Middle frontal gyrus (tissue), 1 donor: ENCODE data around the gene OGDH.
"Not testable (repeated sequence)": the region's sequence is repeated elsewhere in the genome, so short reads cannot be mapped to it uniquely, and the experiment has no call there.

Experiments
- DNase-seq: peaks from one replicate; pipeline ENCODE4 v3.0.0-alpha.2; 2015; ENCODE audit warnings: low spot score; ENCODE audit errors: extremely low spot score

OGDH gene

DNA sequence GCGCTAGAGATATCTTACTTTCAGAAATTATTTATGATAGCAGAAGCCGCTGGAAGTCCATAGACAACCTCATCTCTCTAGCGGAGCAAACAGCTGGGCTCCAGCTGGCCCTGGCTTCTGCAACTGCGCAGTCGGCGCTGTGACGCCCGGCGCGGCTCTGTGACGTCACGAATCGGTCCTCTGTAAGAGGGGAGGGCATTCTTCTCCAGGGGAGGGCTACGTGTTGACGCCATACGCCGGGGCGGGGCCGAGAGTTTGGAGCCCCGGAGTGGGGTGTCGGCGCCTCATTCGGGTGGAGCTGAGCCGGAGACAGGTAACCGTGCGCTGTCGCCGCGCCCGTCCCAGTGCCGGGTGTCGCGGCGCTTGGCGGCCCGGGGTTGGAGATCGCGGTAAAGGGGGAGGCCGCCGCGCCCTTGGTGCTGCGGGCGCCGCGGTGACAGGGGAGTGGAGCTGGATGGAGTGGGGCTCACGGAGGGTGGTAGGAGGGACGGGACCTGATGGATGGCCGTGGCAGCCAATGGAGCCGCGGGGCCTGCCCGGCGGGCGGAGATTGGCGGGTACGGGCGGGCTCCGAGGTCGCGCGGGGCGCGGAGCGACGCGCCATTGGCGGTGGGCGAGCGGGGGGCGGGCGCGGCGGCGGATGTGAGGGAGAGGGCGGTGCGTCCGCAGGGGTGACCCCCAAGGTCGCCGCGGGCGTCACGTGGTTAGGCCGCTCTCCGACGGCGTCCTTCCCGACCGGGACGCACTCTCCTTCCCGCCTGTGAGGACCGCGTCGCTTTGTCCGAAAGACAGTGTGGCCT lies at the start of gene OGDH:
TSS of gene OGDH (plus strand) at position 287 of the 800 bp plus-strand sequence. CDS start 17,717 bp downstream, outside the sequence.
- peak; percentile 95 for DNase-seq

DNA sequence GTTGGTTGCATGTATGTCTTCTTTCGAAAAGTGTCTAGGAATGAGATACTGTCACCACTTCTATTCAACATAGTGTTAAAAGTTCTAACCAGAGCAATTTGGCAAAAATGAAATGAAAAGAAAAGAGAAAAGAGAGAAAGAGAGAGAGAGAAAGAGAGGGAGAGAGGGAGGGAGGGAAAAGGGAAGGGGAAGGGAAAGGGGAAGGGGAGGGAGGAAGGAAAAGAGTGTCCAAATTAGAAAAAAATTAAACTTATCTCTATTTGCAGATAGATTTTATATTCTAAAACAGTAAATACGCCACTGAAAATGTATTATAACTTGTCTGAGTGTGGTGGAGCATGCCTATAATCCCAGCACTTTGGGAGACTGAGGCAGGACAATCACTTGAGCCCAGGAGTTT lies 48.9 kb upstream of the OGDH start:
- DNase-seq = no peak

DNA sequence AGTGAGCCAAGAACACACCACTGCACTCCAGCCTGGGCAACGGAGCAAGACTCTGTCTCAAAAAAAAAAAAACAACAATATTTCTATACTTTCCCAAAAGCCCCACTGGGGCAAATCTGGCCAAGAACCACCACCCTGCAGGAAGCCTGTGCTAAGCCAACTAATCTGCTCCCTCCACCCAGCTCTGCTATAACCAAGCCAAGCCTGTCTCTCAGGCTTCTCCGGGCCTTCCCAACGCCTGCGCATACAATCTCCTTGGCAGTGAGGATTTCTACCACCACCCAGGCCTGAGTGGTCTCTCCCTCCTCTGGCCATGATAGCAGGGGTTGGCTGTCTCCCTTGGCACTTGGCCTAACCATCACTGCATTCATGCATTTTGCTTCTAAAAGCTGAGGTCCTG lies 46.9 kb upstream of the OGDH start:
- DNase-seq = no peak

DNA sequence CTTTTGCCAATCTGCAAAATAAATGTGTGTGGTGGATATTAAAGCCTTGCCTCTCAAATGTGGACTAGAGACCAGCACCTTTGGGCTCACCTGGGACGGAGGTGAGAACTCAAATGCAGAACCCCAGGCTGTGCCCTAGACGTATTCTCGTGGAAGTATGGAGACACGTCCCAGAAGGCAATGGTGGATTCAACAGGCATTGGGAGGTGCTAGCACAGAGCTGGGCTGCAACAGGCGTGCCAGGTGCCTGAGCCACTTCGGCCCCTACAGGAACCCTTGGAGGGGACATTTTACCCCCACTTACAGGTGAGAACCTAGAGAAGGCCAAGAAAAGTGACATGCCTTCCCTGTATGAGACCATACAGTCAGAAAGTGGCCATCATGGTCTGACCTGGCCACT lies 44.9 kb upstream of the OGDH start:
- DNase-seq = no peak

DNA sequence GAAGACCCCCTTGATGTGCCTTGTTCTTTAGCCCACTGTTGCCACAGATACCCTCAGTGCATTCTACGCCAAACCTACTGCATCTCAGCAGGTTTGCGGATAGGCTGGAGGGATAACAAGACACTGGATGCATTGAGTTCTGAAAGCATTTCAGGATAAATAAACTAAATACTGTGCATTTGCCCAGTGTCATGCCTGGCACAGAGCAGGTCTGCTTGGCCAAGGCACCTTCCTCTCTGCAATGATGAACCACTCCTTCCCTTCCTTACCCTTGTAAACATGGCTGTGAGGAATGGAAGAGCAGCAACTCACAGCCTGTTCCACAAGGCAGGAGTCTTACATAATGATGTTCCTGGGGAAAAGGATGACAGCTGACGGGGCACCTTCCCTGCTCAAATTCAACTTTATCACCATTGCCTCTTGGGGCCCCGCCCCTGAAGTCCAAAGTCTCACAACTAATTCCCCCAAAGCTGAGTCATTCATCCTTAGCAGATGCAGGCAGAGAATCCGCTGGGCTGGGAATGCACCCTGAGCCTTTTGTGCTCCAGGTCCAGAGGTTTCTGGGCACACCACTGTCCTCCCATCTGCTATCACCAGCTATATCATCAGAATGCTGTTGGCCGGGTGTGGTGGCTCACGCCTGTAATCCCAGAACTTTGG lies 44.3 kb upstream of the OGDH start:
- no peak for DNase-seq

DNA sequence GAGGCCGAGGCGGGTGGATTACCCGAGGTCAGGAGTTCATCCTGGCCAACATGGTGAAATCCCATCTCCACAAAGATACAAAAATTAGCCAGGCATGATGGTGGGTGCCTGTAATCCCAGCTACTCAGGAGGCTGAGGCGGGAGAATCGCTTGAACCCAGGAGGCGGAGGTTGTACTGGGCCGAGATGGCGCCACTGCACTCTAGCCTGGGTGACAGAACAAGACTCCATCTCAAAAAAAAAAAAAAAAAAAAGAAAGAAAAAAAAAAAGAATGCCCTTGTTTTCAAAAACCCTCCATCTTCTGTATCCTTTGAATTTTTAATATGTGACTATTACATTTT lies 43.8 kb upstream of the OGDH start:
- not testable (repeated sequence) for DNase-seq

DNA sequence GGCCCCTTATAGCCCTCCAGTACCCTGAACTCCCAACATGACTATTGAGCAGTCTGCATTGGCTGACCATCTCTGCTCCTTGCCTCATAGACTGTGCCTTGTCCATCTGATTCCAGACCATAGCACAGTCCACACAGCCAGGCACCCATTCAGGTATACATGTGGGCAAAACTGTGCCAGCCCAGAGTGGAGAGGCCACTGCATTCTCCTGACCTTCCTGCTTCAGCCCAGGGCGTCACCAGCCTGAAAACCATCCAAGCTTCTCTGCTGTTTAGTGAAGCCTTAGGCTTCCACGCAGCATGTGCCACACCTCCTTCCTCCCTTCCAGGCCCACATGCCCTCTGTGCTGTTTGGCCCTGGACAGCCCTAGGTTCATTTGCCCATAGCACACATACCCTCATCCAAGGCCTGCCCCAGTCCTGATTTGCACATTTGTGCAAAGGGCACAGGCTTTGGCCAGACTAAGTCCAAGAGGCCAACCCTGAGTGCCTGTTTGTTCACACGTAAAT lies 43.2 kb upstream of the OGDH start:
- DNase-seq = no peak

DNA sequence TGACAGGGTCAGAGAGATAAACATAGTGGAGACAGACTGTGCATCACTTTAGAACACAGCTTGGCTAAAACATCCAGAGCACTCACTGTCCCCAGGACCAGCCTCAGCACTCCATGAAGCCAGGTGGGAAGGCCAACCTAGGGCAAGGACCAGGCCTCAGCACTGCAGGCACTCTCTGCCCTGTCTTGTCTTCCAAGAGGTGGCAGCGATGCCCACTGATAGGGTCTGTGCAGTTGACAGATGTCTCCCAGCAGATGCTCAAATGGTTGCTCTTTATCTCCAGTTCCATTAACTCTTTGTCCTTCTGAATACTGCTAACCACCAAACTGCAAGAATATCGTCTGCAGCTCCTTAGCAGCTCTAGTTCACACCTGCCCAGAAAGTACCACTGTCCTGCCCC lies 41.8 kb upstream of the OGDH start:
- no peak for DNase-seq

DNA sequence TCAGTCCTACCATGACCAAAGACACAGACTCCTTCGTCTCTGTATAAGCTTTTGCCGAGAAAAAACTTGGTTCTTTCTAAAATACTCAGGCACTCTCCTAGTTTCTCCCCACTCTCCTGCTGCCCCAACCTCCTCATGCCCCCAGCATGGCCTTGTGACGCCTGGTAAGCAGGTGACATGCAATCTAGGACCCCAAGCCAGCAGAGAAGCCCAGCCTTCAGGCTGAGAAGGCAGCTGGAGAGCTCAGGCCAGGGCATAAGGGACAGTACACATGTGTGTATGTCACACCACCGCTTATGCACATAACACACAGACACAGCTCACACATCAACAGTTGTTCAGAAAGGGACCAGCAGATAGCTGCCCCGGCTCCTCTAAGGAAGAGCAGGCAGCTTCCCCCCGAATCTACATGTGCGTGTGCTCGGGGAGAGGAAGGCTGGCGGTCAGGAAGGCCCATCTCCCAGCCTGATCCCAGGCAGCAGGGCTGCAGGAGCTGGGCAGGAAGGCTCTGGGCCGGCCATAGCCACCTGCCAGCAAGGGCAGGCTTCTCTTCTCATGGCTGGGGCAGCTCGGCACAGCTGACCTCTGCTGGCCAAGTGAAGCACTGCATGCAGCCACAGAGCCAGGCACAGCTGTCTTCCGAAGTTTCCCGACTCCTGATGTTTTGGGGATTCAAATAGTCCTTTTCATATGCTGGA lies 41.2 kb upstream of the OGDH start:
- DNase-seq = peak; percentile 54

DNA sequence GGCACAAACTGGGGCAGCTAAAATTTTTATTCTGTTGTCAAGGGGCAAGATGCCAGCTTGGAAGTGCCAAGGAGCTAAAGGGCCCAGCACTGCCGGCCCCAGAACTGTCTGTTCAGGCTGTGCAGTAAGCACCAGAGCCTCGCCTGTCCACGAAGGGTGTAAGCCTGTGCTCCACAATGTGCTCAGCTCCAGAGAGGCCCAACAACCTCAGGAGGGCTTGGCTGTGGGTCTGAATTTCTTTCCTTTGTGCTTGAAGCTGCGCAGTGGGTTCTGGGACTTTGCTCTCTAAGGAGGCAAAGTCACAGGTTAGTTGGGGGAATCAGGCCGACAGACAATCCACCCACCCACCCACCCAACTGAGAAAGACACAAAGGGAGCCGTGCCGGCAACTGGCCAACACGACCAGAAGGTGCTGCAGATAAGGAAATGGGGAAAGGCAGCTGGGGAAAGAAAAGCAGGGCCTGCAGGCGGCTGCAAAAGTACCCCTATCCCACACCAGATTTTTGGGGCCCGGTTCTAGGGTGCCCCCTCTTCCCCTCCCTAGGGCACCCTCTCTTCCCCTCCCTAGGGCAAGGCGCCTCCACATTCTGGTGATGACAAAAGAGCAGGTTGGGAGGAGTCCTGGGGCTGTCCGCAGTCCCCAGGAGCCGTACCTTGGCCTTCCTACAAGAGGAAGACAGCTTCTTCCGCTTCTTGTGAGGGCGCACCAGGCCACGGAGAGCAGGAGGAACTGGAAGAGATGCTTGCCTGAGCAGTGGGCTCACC lies 40.5 kb upstream of the OGDH start:
- DNase-seq = no peak

DNA sequence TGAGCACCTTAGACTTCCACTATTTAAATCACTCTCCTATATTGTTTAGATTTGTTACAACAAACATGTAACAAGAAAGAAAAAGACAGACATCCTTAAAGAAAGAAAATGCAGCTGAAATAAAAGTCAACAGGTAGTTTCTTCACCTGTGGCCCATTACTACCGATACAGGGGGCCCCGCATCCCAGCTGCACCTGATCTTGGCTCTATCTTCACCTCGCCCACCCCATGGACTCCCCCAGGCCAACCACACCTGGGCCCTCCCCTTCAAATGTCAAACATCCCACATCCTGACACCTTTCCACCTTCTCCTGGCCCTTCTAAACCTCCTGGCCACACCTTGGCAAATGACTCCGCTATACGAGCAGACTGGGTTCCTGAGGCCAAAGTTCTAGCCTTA lies 39.7 kb upstream of the OGDH start:
- no peak for DNase-seq

DNA sequence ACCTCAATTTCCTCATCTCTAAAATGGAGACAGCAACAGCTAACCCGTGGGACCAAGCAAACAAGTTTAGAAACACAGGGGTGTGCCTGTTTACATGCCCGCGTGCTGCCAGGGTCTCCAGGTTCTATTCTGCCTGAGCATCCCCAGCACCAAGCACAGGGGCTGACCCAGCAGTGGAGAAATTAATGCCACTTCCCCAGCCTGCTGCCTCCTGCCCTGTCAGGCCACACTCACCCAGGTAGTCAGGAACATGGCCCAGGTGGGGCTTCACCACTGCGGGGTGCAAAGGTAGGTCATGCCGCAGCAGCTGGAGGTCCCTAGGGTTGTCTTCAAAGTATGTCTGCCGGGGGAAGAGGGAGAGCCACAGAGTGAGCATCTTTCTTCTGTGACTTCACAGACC lies 38.5 kb upstream of the OGDH start:
- DNase-seq = no peak

DNA sequence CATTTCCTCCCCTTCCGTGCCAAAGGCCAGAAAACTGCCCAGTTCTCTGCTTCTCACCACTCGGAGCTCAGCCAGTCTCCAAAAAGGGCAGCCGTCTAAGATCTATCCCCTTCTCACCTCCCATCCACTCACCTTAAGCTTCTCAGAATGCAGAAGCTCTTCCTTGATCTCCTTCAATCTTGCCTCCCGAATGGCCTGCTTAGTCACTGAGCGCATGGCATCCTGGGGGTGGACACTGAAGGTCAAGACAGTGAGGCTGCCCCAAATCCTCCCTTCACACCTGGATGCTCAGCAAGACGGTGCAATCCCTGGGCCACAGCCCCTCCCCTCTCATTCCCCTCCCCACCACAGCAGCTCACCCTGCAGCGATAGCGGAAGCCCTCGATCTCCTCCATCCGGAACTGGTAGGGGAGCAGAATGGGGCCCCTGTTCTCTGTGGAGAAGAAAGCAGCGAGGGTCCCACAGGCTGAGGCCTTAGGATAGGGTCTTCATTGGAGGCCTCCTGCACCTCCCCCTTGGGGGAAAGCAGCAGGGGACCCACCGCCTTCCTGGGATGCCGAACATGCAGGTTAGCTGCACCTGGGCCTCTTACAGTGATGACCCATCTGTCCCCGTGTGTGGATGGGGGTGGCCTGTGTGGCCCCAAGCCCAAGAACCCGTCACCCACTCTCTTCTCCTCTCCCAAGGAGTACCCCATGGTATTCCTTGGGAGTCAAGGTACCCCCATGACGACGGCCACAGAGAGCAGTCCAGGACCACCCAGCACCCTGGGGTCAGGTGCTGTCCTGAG lies 37.5 kb upstream of the OGDH start:
- no peak for DNase-seq

DNA sequence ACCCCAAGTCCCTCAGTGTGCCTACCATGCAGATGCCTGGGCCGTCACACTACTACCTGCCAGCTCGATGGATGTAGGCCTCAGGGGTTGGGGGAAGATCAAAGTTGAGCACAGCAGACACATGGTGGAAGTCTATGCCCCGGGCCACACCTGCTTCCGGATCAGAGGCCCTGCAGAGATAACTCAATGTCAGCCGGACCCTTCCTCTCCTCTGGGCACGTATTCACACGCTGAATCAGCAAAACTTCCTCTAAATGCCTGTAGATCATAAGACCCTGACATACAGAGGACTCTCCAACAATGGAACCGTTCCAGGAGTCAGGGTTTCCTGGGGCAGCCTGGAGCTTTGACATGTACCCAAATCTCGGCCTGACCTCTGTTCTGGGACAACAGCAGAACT lies 36.5 kb upstream of the OGDH start:
- DNase-seq = no peak

DNA sequence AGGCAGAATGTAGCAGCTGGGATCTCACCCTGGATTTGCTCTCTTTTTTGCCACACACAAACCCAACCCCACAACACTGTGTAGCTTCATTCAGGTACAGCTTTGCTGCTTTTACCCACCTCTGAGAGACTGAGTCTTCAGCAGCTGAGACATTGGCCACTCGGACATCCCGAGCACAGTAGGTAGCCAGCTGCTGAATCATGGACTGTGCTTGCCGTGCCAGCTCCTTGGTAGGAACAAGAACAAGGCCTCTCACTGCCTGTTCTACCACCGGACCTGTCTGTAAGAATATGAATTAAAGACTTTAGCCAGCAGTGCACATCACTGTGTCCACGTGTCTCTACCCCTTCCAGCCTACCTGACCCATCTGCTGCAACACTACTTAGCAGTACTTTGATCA lies 33.7 kb upstream of the OGDH start:
- DNase-seq = no peak

DNA sequence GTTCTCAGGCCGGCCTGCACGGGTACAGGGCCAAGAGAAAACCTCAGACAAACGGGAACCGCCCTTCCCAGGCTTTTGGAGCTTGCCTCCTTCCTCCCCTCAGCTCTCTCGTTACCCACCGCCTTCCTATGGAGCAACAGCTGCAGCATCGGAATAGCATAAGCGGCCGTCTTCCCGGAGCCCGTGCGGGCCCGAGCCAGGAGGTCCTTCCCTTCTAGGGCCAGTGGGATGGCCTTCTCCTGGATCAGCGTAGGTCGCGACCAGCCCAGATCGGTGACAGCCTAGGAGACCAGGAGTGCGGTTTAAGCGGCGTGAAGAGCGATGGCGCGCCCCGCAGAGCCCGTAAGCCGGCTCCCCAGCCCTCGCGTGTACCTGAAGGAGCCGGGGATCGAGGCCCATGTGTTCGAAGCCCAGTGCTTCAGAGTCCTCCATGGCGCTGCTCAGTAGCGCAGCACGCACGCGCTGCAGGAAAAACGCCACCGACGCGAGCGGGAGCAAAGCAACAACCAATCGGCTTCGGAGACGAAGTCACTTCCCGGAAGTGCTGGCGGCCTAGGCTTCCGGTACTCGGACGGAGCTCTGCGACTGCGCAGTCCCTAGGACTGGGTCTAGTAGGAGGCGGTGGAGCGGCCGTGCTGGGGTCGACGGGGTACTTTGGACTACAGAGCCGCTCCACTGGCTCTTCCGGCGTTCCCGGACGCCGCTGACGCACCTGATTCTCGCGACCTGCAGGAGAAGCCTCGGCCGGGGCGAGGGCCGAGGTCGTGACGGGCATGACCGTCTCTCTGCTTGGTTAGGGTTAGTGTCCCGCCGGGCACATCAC lies 32.8 kb upstream of the OGDH start, which contains the start of gene DDX56:
TSS of gene DDX56 (minus strand) at position 445 of the 823 bp plus-strand sequence. CDS start at position 432, 13 bp downstream.
- DNase-seq = peak; percentile 97

DNA sequence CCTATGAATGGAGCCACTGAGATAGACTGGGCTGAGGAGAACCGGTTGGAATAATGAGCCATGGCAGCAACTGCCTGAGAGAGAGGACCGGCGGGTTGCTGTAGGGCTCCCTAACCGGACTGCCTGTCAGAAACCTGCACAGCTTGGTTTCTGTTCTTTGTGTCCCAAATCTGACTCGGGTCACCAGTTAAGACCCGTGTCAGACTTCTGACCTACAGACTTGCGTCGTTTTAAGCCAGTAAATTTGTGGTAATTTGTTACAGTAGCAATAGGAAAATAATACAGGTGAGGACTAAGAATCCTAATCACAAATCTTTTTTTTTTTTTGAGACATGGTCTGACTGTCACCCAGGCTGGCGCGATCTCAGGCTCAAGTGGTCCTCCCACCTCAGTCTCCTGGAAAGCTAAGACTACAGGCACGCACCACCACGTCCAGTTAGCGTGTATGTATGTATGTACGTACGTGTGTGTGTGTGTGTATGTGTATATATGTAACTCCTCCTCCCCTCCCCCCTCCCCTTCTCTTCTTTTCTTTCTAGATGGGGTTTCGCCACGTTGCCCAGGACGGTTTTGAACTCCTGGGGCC lies 32.0 kb upstream of the OGDH start:
- DNase-seq = no peak

DNA sequence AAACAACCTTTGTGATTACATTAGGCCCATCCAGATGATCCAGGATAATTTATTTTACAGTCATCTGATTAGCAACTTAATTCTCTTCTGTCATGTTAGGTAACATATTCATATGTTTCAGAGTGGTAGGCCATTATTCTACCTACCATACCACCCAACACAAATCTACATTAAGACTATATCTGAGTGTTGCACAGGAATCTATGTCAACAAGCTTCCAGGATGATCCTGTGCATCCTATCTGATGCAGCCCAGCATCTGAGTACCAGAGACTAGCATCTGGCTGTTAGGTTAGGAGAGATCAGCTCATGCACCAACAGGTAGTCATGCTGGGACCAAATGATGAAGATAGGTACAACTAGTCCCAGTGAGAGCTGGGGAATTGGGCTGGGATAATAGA lies 31.4 kb upstream of the OGDH start:
- DNase-seq = no peak

DNA sequence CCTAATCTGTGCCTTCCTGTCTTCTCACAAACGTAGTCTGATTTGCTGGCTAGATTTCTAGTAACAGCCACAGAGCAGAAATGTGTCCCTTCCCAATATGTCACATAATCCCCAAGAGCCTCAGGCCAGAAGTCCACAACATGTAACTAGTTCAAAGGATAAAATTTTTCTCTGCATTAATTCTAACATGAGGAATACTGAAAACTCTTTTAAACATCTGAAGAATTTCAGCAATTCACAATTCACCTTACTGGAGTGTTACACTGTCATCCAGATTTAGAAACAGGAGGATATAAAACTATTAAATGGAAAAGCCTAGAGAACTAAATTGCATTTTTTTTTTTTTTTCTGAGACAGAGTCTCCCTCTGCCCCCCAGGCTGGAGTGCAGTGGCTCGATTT lies 30.2 kb upstream of the OGDH start:
- no peak for DNase-seq
